Measurements from ENCODE around the gene SNRPD3.

Gene SNRPD3

GRCh38 chr22:24542641-24543040 is 13.2 kb upstream of the SNRPD3 start:
- no peak overlapping the region for H3K4me2 ChIP-seq (ENCODE audit: insufficient read depth, low read length)

DNA sequence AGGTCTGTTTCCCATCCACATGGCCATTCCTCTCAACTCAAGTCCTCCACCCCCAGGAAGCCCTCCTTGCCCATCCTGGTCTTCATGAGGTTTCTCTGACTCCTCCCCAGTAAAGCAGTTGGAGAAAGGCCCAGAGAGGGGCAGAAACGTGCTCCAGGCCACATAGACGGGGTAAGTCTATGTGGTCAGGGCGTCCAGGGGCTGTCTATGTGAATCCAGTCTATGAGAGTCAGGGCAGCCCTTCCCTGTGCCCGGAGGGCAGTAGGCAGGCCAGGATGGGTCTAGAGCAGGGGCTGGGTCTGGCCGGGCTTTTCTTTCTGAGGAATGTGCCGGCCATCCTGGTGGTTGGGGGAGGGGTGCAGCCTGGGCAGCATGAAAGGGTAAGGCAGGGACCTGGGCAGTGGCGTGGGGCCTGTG is 12.6 kb upstream of the SNRPD3 start:
- TF ChIP-seq, protein P1, sequence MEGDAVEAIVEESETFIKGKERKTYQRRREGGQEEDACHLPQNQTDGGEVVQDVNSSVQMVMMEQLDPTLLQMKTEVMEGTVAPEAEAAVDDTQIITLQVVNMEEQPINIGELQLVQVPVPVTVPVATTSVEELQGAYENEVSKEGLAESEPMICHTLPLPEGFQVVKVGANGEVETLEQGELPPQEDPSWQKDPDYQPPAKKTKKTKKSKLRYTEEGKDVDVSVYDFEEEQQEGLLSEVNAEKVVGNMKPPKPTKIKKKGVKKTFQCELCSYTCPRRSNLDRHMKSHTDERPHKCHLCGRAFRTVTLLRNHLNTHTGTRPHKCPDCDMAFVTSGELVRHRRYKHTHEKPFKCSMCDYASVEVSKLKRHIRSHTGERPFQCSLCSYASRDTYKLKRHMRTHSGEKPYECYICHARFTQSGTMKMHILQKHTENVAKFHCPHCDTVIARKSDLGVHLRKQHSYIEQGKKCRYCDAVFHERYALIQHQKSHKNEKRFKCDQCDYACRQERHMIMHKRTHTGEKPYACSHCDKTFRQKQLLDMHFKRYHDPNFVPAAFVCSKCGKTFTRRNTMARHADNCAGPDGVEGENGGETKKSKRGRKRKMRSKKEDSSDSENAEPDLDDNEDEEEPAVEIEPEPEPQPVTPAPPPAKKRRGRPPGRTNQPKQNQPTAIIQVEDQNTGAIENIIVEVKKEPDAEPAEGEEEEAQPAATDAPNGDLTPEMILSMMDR (IDR thresholded peaks at IDR 0.05; ENCODE audit: borderline replicate concordance, extremely low read depth, low read length, poor library complexity, severe bottlenecking) = no peak
- Histone ChIP-seq H2AFZ (ENCODE audit: low read depth, low read length) (no peak overlapping the region), H3K9me3 (ENCODE audit: insufficient read depth, low read length, severe bottlenecking) (no peaks in the 10 kb centered on the region), H3K79me2 (ENCODE audit: insufficient read depth, low read length) (no peaks in the 10 kb centered on the region), H3K9ac (ENCODE audit: low read depth, low read length) (no peak overlapping the region), H3K36me3 (ENCODE audit: insufficient read depth, low read length) (peaks cover 83% of the 10 kb centered on the region), H3K4me3 (ENCODE audit: low read depth in 1 of 2, low read length in 2 of 2) (no peak overlapping the region), H3K27me3 (ENCODE audit: insufficient read depth, low read length, poor library complexity) (no peaks in the 10 kb centered on the region), H4K20me1 (ENCODE audit: insufficient read depth, low read length) (peaks cover 24% of the 10 kb centered on the region), H3K27ac (ENCODE audit: low read length) (no peak overlapping the region), H3K4me1 (ENCODE audit: insufficient read depth, low read length) (no peaks in the 10 kb centered on the region), H3K4me2 (ENCODE audit: insufficient read depth, low read length) (no peak overlapping the region)
- DNase-seq = no peak
- no peak for ATAC-seq (ENCODE audit: insufficient read depth, low read depth)

More at GRCh38 chr22:24542641-24543040, 13.2 kb upstream of the SNRPD3 start:
- TF ChIP-seq EZH2 (IDR thresholded peaks at IDR 0.05; ENCODE audit: borderline replicate concordance, low read depth, low read length, severe bottlenecking) = no peak
- TF ChIP-seq, protein P1 (IDR thresholded peaks at IDR 0.05; ENCODE audit: borderline replicate concordance, extremely low read depth, low read length, poor library complexity, severe bottlenecking) = no peak
- Histone ChIP-seq H3K27ac (ENCODE audit: low read length) (no peak overlapping the region), H3K4me3 (ENCODE audit: low read depth in 1 of 2, low read length in 2 of 2) (no peak overlapping the region), H2AFZ (ENCODE audit: low read depth, low read length) (no peak overlapping the region), H3K79me2 (ENCODE audit: insufficient read depth, low read length) (no peaks in the 10 kb centered on the region), H3K4me1 (ENCODE audit: insufficient read depth, low read length) (no peaks in the 10 kb centered on the region), H4K20me1 (ENCODE audit: insufficient read depth, low read length) (peaks cover 24% of the 10 kb centered on the region), H3K9ac (ENCODE audit: low read depth, low read length) (no peak overlapping the region), H3K36me3 (ENCODE audit: insufficient read depth, low read length) (peaks cover 78% of the 10 kb centered on the region), H3K27me3 (ENCODE audit: insufficient read depth, low read length, poor library complexity) (no peaks in the 10 kb centered on the region), H3K9me3 (ENCODE audit: insufficient read depth, low read length, severe bottlenecking) (no peaks in the 10 kb centered on the region)
- DNase-seq (no peak), ATAC-seq (ENCODE audit: insufficient read depth, low read depth) (no peak)

GRCh38 chr22:24543679-24544243 is 12.0 kb upstream of the SNRPD3 start:
- H3K9ac ChIP-seq (ENCODE audit: low read depth, low read length) = no peak overlapping the region
- ATAC-seq (ENCODE audit: insufficient read depth, low read depth) (no peak), DNase-seq (no peak)
- H4K20me1 ChIP-seq (ENCODE audit: insufficient read depth, low read length) = peaks cover 27% of the 10 kb centered on the region
- H3K79me2 ChIP-seq (ENCODE audit: insufficient read depth, low read length) = peaks cover 3% of the 10 kb centered on the region; the same call in 1 of the 2 replicates
- H3K27me3 ChIP-seq (ENCODE audit: insufficient read depth, low read length, poor library complexity) = no peaks in the 10 kb centered on the region
- no peaks in the 10 kb centered on the region for H3K9me3 ChIP-seq (ENCODE audit: insufficient read depth, low read length, severe bottlenecking)
- H3K4me3 ChIP-seq (ENCODE audit: low read depth in 1 of 2, low read length in 2 of 2) = no peak overlapping the region
- H3K4me1 ChIP-seq (ENCODE audit: insufficient read depth, low read length) = no peaks in the 10 kb centered on the region
- no peak overlapping the region for H2AFZ ChIP-seq (ENCODE audit: low read depth, low read length)
- H3K4me2 ChIP-seq (ENCODE audit: insufficient read depth, low read length) = no peak overlapping the region
- TF ChIP-seq, protein P1 (IDR thresholded peaks at IDR 0.05; ENCODE audit: borderline replicate concordance, extremely low read depth, low read length, poor library complexity, severe bottlenecking) = no peak
- no peak for TF ChIP-seq EZH2 (IDR thresholded peaks at IDR 0.05; ENCODE audit: borderline replicate concordance, low read depth, low read length, severe bottlenecking)
- H3K36me3 ChIP-seq (ENCODE audit: insufficient read depth, low read length) = peaks cover 89% of the 10 kb centered on the region
- no peak overlapping the region for H3K27ac ChIP-seq (ENCODE audit: low read length)

All from DND-41 (cell line).